ENCODE data around the gene ZMYM1.

GRCh38 chr1:35164893-35165292, 85.7 kb downstream of the ZMYM1 start:
- no peak for TF ChIP-seq TCF4 (CRISPR knock-in tag; IDR thresholded peaks at IDR 0.05; ENCODE audit: borderline replicate concordance)
- TF ChIP-seq RARB (CRISPR knock-in tag; IDR thresholded peaks at IDR 0.05), result no peak
- TF ChIP-seq CREB5 (CRISPR knock-in tag; IDR thresholded peaks at IDR 0.05; ENCODE audit: low read depth), result no peak
- no peak for TF ChIP-seq PATZ1 (CRISPR knock-in tag; IDR thresholded peaks at IDR 0.05; ENCODE audit: borderline replicate concordance)
- TF ChIP-seq ZFP30 (CRISPR knock-in tag; IDR thresholded peaks at IDR 0.05), result no peak
- TF ChIP-seq TOX (CRISPR knock-in tag; IDR thresholded peaks at IDR 0.05; ENCODE audit: borderline replicate concordance), result no peak
- TF ChIP-seq SNAI2 (CRISPR knock-in tag; IDR thresholded peaks at IDR 0.05), result no peak
- TF ChIP-seq ZC3H10 (CRISPR knock-in tag; IDR thresholded peaks at IDR 0.05), result no peak
- no peak for TF ChIP-seq CSDC2 (CRISPR knock-in tag; IDR thresholded peaks at IDR 0.05)
- no peak for TF ChIP-seq PPARA (CRISPR knock-in tag; IDR thresholded peaks at IDR 0.05; ENCODE audit: borderline replicate concordance)
- no peak for TF ChIP-seq GLIS3 (CRISPR knock-in tag; IDR thresholded peaks at IDR 0.05)
